GM21723 (cell line): ENCODE measurements around the gene RAB5A.
"Not testable (repeated sequence)": the region's sequence is repeated elsewhere in the genome, so short reads cannot be mapped to it uniquely, and the experiment has no call there.

Source experiments
- ATAC-seq: cut with Tn5 transposase; IDR thresholded peaks from one replicate; pipeline ENCODE4 v1.9.1; 2021; ENCODE audit warnings: mild to moderate bottlenecking, moderate library complexity; ENCODE audit not compliant: unreplicated experiment

Gene RAB5A

DNA sequence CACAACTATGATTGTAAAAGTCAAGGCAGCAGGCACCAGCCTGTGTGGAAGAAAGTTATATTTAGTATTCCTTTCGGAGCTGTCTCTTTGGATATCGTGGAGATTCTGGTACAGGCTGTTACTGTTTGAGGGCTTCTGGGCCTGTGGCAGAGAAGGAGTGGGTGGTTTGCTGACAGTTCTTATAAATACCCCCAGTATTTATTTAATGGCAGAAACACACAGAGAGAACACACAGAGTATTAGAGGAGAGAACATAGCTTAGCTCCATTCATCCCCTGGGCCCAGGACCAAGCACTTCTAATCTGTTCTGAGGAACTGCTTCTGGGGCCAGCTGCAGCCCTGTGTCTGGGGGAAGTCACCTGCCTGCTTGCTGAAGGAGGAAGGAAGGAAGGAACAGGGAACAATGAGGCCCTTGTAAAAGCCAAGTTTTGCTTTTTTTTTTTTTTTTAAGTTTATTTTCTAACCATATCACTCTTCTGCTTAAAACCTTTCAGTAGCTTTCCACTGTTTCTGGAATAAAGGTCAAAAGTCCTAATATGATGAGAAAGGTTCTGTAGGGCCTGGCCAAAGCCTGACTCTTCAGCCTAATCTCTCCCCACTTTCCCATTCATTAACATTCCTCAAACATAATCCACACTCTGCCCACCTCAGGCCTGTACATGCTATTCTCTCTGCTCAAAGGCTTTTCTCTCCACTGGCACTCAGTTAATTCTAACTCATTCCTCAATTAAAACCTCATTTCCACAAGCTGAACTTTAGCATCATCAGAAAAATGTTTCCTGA lies 76.9 kb downstream of the RAB5A start:
- no peak for ATAC-seq

DNA sequence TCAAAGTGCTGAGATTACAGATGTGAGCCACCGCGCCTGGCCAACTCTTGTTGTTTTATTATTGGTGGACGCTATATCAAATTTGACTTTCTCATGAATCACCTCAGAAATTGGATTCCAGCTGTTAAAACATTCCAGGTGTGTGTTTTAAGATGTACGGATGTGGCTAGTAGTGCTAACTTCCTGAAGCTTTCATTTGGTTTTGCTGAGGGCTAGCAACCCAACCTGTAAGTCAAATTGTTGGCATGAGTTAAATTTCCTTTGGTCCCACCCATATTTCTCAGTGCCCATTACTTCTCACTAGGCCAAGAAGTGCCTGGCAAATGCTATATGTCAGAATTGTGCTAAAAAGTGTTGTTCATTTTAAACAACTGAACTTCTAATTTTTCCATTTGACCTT lies 80.2 kb downstream of the RAB5A start:
- no peak for ATAC-seq

DNA sequence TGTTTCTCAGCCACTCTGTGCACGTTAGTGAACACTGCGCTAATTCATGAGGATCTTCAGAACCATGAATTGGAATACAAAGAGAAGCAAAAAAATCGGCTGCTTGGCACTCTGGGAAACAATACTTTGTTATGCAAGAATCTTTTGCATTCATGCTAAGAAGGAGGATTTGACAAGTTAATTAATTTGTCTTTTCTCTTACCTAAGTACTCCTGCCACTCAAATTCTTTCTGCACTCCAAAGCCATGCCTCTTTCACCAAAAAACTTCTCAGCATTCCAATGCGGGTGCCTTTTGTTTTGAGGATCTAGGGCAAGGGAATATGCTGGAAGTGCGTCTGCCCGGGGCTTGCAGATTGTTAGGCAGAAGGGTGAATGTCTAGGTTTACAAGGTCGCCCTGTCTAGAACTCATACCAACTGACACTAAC lies 82.0 kb downstream of the RAB5A start:
- ATAC-seq = no peak

DNA sequence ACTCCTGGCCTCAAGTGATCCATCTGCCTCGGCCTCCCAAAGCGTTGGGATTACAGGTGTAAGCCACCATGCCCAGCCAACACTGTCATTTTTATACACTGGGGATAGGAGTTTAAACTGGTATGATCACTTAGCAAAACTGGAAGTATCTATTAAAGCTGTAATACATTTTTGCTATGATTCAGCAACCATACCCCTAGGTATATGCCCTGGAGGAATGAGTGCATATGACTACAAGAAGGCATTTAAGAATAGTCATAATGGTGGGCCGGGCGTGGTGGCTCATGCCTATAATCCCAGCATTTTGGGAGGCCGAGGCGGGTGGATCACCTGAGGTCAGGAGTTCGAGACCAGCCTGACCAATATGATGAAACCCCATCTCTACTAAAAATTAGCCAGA lies 85.0 kb downstream of the RAB5A start:
- not testable (repeated sequence) for ATAC-seq
